Subcutaneous adipose tissue (tissue), 4 donors: Measurements from ENCODE around the gene CACNA1H. TPM values are rescaled to one million over a fixed set of nuclear protein-coding genes. Genes with fewer than 3 reads are reported as not detected.
"Not testable (repeated sequence)": the region's sequence is repeated elsewhere in the genome, so short reads cannot be mapped to it uniquely, and the experiment has no call there.

Source experiments
- total RNA-seq, 4 donors: library from RNA; depleted of rRNA; stranded (reverse); fragments of >200 nt; gene quantifications; one replicate each; pipeline ENCODE4 v1.1.0, GENCODE V29; 2016
- TF ChIP-seq, protein P1 (sequence below): fragments of 450-650 bp; IDR thresholded peaks from one replicate; pipeline ENCODE4 v1.5.1; 2016; ENCODE audit warnings: low read depth, mild to moderate bottlenecking, control low read depth, antibody characterized with exemption, moderate library complexity

The CACNA1H gene
- total RNA-seq, 4 donors from 2014 or later = 0.51 to 13.9 (median 3.1) TPM

- TF ChIP-seq, protein P1, sequence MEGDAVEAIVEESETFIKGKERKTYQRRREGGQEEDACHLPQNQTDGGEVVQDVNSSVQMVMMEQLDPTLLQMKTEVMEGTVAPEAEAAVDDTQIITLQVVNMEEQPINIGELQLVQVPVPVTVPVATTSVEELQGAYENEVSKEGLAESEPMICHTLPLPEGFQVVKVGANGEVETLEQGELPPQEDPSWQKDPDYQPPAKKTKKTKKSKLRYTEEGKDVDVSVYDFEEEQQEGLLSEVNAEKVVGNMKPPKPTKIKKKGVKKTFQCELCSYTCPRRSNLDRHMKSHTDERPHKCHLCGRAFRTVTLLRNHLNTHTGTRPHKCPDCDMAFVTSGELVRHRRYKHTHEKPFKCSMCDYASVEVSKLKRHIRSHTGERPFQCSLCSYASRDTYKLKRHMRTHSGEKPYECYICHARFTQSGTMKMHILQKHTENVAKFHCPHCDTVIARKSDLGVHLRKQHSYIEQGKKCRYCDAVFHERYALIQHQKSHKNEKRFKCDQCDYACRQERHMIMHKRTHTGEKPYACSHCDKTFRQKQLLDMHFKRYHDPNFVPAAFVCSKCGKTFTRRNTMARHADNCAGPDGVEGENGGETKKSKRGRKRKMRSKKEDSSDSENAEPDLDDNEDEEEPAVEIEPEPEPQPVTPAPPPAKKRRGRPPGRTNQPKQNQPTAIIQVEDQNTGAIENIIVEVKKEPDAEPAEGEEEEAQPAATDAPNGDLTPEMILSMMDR = no peak
Measured at GRCh38 chr16:1237990-1238389, 85.1 kb downstream of the CACNA1H start.

DNA sequence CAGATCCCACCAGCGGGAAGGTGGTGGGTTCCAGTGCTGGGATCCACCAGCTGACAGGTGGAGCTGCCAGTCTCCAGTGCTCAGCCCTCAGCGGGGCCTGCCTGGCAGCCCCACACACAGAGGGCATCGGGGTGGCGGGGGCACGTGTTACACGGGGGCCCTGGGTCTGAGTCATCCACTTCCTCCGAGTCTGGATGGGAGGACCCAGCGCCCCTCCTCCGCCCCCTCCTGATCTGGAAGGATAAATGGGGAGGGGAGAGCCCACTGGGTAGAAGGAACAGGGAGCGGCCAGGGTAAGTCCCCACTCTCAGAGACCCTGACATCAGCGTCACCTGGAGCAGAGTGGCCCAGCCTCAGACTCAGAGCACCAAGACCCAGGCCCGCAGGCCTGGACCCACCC is 87.5 kb downstream of the CACNA1H start, which contains the start of gene TPSAB1:
Gene TPSAB1 (plus strand): TSS at position 270 of the 400 bp plus-strand sequence. CDS start 234 bp downstream, outside the sequence.
- TF ChIP-seq, protein P1 = not testable (repeated sequence)

- TF ChIP-seq, protein P1 = no peak
Measured at GRCh38 chr16:1244881-1245280, 92.0 kb downstream of the CACNA1H start.

- TF ChIP-seq, protein P1 = no peak
Measured at GRCh38 chr16:1245452-1246020, 92.6 kb downstream of the CACNA1H start.

DNA sequence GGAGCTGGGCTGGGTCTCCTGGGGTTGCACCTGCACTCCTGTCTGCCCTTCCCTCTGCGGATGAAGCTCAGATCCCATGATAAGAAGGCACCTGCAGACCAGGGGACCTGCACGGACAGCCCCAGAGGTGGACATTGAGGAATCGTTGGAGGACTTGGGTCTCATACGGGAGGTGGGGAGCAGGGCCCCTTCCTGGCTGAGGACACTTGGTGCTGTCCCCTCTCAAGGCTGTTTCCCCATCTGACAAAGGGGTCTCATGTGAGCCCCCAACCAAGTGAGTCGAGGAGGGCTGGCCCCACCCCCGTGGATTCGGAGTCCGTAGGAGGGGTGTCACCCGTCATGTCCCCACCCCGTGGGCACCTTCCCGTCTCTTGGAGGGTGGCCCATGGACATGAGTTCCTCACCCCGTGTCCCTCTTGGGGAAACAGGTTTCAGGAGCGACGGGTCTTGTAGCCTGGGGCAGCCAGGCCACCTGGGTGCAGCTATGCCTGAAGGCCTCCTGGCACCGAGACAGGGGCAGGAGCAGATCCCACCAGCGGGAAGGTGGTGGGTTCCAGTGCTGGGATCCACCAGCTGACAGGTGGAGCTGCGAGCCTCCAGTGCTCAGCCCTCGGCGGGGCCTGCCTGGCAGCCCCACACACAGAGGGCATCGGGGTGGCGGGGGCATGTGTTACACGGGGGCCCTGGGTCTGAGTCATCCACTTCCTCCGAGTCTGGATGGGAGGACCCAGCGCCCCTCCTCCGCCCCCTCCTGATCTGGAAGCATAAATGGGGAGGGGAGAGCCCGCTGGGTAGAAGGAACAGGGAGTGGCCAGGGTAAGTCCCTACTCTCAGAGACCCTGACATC is 102.6 kb downstream of the CACNA1H start, which contains the start of gene TPSD1:
Gene TPSD1 (plus strand): TSS at position 794 of the 847 bp plus-strand sequence. CDS start 212 bp downstream, outside the sequence.
- TF ChIP-seq, protein P1 = not testable (repeated sequence)

DNA sequence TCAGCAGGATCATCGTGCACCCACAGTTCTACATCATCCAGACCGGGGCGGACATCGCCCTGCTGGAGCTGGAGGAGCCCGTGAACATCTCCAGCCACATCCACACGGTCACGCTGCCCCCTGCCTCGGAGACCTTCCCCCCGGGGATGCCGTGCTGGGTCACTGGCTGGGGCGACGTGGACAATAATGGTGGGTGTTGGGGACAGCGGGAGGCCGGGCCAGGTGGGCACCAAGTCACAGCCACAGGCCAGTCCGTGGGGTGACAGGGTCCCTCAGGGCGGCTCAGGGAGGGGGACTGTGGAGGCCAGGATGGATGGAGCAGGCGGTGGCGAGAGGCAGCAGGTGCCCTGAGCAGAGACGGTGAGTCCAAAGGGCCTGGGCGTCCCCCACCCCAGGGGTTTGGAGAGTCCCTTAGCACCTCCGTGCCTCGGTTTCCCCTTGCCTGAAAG is 104.0 kb downstream of the CACNA1H start:
- TF ChIP-seq, protein P1 = no peak
